Stomach smooth muscle (tissue), 2 donors: Measurements from ENCODE around the gene TMEM213.

Experiments used
- H3K27ac ChIP-seq: one replicate; pipeline ENCODE4 v1.7.0; 2013; ENCODE audit warnings: mild to moderate bottlenecking, low read length, inconsistent platforms
- H3K27me3 ChIP-seq, 2 donors: one replicate each; pipeline ENCODE4 v1.7.0; 2013; ENCODE audit warnings: low read length in 2 of 2; ENCODE audit not compliant: insufficient read depth in 2 of 2, control insufficient read depth in 1 of 2
- H3K36me3 ChIP-seq, 2 donors: one replicate each; pipeline ENCODE4 v1.7.0; 2013; ENCODE audit warnings: low read length in 2 of 2; ENCODE audit not compliant: control insufficient read depth in 2 of 2, insufficient read depth in 2 of 2
- H3K4me1 ChIP-seq: one replicate; pipeline ENCODE4 v1.7.0; 2013; ENCODE audit warnings: low read length; ENCODE audit not compliant: control insufficient read depth, insufficient read depth
- H3K4me3 ChIP-seq, 2 donors: one replicate each; pipeline ENCODE4 v1.7.0; 2013; ENCODE audit warnings: low read length in 2 of 2
- H3K9ac ChIP-seq, 2 donors: one replicate each; pipeline ENCODE4 v1.7.0; 2013; ENCODE audit warnings: low read length in 2 of 2, mild to moderate bottlenecking in 1 of 2
- H3K9me3 ChIP-seq, 2 donors: one replicate each; pipeline ENCODE4 v1.7.0; 2013; ENCODE audit warnings: low read length in 2 of 2; ENCODE audit not compliant: control insufficient read depth in 2 of 2
- donor health status: healthy.
- donor health status: Pancreatic carcinoma.

TMEM213 gene

DNA sequence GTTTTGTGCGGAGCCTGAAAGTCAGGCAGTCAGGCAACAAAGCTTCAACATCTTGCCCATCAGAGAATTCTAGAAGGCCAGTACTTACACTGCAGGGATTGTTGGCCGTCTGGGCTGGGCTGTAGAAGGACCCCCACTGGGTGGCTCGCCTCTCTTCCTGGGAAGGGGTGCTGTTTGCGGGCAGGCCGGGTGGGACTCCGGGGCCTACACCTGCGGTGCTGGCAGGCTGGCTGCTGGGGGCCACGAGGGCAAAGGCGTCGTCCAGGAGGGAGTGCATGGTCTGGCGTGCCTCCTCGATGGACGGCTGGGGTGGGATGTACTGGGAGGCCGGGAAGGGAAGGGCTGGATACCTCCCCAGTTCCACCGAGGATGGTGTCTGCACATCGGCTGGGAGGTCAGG, 63.3 kb downstream of the TMEM213 start:
- Histone ChIP-seq H3K27ac (no peak overlapping the region), H3K4me3 (no peak overlapping the region), H3K27me3 (no peaks in the 10 kb centered on the region), H3K4me1 (no peaks in the 10 kb centered on the region), H3K9me3 (no peaks in the 10 kb centered on the region), H3K9ac (no peak overlapping the region), H3K36me3 (peaks cover 0 to 2% of the 10 kb centered on the region in 2 donors)

DNA sequence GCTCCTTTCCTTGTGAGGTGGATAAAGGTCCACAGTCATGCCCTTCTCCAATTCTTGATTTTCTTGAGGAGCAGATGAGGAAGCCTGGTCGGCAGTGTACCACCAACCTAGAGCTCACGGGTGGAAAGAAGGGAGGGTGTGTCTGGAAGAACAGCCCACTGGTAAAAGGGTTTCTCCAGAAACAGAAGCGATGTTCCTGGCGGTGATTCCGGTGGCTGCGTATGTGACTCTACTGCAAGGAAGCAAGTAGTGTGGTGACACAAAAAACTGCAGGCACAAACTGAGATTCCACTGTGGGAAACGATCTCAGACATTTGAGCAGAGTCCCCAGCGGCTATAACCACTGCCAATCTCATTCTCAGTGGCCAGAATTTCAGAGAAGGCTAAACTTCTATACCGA, 66.1 kb downstream of the TMEM213 start:
- H3K27ac ChIP-seq = no peak overlapping the region
- H3K27me3 ChIP-seq = no peaks in the 10 kb centered on the region
- H3K4me3 ChIP-seq = no peak overlapping the region
- no peaks in the 10 kb centered on the region for H3K9me3 ChIP-seq
- H3K9ac ChIP-seq = no peak overlapping the region
- H3K36me3 ChIP-seq = peaks cover 0 to 7% of the 10 kb centered on the region in 2 donors
- no peaks in the 10 kb centered on the region for H3K4me1 ChIP-seq

DNA sequence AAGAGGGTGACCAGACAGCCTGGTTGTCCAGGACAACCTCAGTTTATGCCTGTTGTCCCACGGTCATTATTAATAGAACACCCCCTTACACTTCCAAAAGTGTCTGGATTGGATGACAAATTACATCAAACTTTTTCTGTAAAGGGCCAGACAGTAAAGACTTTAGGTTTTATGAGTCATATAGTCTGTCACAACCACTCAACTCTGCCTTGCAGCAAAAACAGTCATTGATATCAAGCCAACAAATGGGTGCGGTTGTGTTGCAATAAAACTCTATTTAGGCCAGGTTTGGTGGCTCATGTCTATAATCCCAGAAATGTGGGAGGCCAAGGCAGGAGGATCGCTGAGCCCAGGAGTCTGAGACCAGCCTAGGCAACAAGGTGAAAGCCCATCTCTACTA, 66.9 kb downstream of the TMEM213 start:
- H3K36me3 ChIP-seq = peaks cover 0 to 9% of the 10 kb centered on the region in 2 donors

DNA sequence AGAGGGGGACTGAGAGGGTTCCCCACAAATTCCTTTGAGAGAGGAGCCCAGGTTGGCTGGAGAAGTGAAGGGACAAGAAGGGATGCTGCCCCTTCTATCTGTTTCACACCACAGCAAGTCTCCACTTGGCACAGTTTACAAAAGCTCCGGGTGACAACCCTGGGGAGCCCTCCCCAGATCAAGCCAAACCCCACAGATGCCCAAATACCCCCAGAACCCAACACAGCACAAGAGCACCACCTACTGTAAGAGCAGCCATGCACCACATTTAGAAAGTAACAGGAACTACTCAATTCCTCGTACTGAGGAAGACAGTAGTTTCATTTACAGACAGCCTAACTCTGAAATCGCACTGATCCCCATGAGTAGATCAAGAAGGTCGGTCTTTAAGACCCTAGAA, 68.0 kb downstream of the TMEM213 start:
- Histone ChIP-seq H3K27me3 (no peaks in the 10 kb centered on the region), H3K9me3 (no peaks in the 10 kb centered on the region), H3K27ac (no peak overlapping the region), H3K4me3 (no peak overlapping the region), H3K9ac (no peak overlapping the region), H3K36me3 (peaks cover 0 to 9% of the 10 kb centered on the region in 2 donors), H3K4me1 (no peaks in the 10 kb centered on the region)

More for the DNA sequence above, 66.9 kb downstream of the TMEM213 start:
- Histone ChIP-seq H3K9me3 (no peaks in the 10 kb centered on the region), H3K27me3 (no peaks in the 10 kb centered on the region), H3K4me3 (no peak overlapping the region), H3K4me1 (no peaks in the 10 kb centered on the region), H3K9ac (no peak overlapping the region), H3K27ac (no peak overlapping the region)

DNA sequence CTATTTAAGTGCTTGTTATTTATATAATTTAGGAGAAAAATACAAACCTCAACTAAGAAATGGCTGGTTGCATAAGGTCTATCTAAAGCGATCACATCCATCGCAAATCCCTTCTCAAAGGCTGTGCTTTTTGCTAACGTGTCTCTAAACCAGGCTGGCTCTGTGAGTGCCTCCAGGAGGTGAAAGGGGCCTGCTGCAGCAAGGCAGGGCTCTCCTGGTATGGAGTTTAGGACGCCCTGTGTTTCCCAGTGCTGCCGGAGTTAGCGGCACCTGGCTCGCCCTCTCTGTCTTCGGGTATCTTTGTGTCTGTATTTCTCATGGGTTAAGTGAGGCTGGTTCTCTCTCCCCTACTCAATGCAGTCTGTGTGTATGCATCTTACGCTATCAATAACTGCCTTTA, 68.6 kb downstream of the TMEM213 start:
- no peak overlapping the region for H3K4me3 ChIP-seq
- no peaks in the 10 kb centered on the region for H3K9me3 ChIP-seq
- H3K4me1 ChIP-seq = no peaks in the 10 kb centered on the region
- H3K27me3 ChIP-seq = no peaks in the 10 kb centered on the region
- H3K36me3 ChIP-seq = peaks cover 0 to 9% of the 10 kb centered on the region in 2 donors
- no peak overlapping the region for H3K27ac ChIP-seq
- H3K9ac ChIP-seq = no peak overlapping the region

DNA sequence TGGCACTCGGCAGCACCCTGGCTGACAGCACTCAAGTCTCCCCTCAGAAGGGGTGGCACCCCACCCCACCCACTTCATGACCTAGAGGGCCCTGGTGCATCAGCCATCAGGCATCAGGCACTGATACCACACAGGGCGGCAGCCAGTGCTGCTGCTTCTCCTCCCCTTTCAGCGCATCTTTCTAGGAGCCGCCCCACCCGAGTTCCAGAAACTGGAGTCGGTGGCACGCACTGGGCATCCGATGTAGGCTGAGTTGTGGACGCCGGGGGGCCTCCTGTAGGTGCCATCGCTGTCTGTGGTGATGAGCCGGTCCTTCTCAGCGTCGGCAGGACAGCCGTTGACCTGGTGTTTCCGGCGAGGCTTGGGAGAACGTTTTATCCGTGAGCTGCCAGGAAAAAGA, 70.0 kb downstream of the TMEM213 start:
- Histone ChIP-seq H3K36me3 (peaks cover 0 to 9% of the 10 kb centered on the region in 2 donors), H3K9ac (no peak overlapping the region), H3K9me3 (no peaks in the 10 kb centered on the region), H3K4me3 (no peak overlapping the region), H3K4me1 (no peaks in the 10 kb centered on the region), H3K27me3 (no peaks in the 10 kb centered on the region), H3K27ac (no peak overlapping the region)

DNA sequence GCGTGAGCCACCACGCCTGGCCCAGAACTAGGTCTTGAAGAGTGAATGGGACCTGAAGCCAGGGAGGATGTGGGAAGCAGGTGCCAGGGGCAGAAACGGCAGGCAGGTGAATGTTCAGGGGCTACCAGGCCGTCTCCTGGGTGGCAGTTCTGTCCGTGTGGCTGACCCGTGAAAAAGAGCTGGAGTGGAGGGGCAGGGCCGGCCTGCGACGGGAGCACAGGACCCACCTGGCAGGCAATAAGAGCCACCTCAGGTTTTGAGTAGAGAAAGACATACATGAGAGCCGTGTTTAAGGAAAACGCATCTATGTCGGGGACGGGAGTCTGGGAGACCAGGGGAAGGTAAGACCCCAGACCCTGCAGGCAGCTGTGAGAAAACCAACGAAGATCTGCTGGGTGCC, 70.9 kb downstream of the TMEM213 start:
- Histone ChIP-seq H3K27ac (no peak overlapping the region), H3K27me3 (no peaks in the 10 kb centered on the region), H3K9ac (no peak overlapping the region), H3K4me3 (no peak overlapping the region), H3K9me3 (no peaks in the 10 kb centered on the region), H3K36me3 (peaks cover 0 to 9% of the 10 kb centered on the region in 2 donors), H3K4me1 (no peaks in the 10 kb centered on the region)

- Histone ChIP-seq H3K27me3 (no peaks in the 10 kb centered on the region), H3K4me1 (no peaks in the 10 kb centered on the region), H3K27ac (no peak overlapping the region), H3K4me3 (no peak overlapping the region), H3K9me3 (no peaks in the 10 kb centered on the region), H3K9ac (no peak overlapping the region), H3K36me3 (peaks cover 0 to 9% of the 10 kb centered on the region in 2 donors)
These were observed 71.6 kb downstream of the TMEM213 start for GRCh38 chr7:138869353-138869752.

DNA sequence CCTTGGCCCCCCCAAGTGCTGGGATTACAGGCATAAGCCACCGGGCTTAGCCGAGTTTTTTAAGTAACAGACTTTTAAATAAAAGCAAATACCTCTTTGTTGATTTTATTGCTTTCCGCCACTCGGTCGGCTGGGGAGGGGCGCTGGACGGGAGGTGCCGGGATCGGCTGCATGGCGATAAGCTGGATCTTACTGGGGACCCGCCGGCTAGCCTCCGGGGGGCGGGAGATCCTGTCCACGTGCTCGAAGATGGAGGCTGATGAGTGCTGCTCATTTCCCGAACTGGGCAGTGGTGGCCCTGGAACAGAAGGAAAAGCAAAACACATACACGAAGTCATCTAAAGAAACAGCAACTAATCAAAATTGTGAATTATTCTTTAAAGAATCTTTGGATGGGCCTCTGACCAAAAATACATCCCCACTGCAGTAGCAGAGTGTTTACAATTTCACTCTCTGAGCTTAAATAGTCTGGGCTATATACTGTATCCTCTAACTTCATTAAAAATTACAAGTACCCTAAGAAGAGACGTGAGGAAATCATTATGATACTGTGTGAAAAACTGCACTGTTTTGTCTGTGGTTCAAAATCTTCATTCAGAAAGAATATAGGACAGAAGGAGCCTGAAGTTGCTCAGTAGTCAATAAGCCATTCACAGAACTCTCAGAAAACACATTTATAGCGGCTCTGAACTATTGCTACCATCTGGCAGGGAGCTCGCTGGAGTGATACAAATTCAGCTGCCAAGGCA, 73.4 kb downstream of the TMEM213 start:
- Histone ChIP-seq H3K9ac (no peak overlapping the region), H3K9me3 (no peaks in the 10 kb centered on the region), H3K36me3 (peaks cover 0 to 6% of the 10 kb centered on the region in 2 donors), H3K4me1 (no peaks in the 10 kb centered on the region), H3K4me3 (no peak overlapping the region), H3K27ac (no peak overlapping the region), H3K27me3 (no peaks in the 10 kb centered on the region)

- H3K4me3 ChIP-seq = no peak overlapping the region
- H3K36me3 ChIP-seq = peaks cover 0 to 4% of the 10 kb centered on the region in 2 donors
- H3K4me1 ChIP-seq = no peaks in the 10 kb centered on the region
- H3K27ac ChIP-seq = no peak overlapping the region
- H3K27me3 ChIP-seq = no peaks in the 10 kb centered on the region
- no peak overlapping the region for H3K9ac ChIP-seq
- no peaks in the 10 kb centered on the region for H3K9me3 ChIP-seq
These were observed 74.0 kb downstream of the TMEM213 start for GRCh38 chr7:138871814-138872090.

DNA sequence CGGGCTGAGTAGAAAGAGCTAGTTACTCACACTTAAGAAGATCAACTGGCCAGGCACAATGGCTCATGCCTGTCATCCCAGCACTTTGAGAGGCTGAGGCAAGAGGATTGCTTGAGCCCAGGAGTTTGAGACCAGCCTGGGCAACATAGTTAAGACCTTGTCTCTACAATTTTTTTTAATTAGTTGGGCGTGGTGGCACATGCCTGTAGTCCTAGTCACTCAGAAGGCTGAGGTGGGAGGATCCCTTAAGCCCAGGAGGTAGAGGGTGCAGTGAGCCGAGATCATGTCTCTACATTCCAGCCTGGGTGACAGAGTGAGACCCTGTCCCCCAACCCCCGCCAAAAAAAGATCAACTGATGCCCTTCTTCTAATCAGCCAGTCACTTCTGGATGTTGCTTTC, 74.8 kb downstream of the TMEM213 start:
- Histone ChIP-seq H3K9me3 (no peaks in the 10 kb centered on the region), H3K27ac (no peak overlapping the region), H3K36me3 (peaks cover 0 to 4% of the 10 kb centered on the region in 2 donors), H3K27me3 (no peaks in the 10 kb centered on the region), H3K4me3 (no peak overlapping the region), H3K9ac (no peak overlapping the region), H3K4me1 (no peaks in the 10 kb centered on the region)
